IMR-90 (cell line): ENCODE measurements around the gene MICOS13. TPM values are rescaled to one million over a fixed set of nuclear protein-coding genes. Genes with fewer than 3 reads are reported as not detected.

Experiments
- ATAC-seq: fragments of 200-7000 bp; cut with Tn5 transposase; 2 replicates; pipeline ENCODE4 v1.9.1; 2020; ENCODE audit warnings: low read depth, mild to moderate bottlenecking, moderate library complexity
- BruUV-seq: library from RNA; stranded (reverse); fragments of 400-500 nt; replicated peaks from 2 replicates; lab custom pipeline; 2021; lab: Mats Ljungman, UMichigan
- CTCF ChIA-PET: fragments of 300-600 bp; formaldehyde crosslinking; extraction: SDS; loops from one replicate; lab custom pipeline; 2021; ENCODE audit warnings: antibody characterized with exemption; lab: Yijun Ruan, JAX
- POLR2A ChIA-PET: fragments of 300-600 bp; sonication (Branson Sonifier 250); formaldehyde crosslinking; loops from one replicate; lab custom pipeline; 2022; ENCODE audit warnings: antibody characterized with exemption; ENCODE audit not compliant: unreplicated experiment; lab: Charles Lee
- DNase-seq: peaks from one replicate; pipeline ENCODE4 v3.0.0; 2013
- H2AFZ ChIP-seq: replicated peaks from 2 replicates; pipeline ENCODE3; 2013; ENCODE audit warnings: low read length, mild to moderate bottlenecking; ENCODE audit not compliant: poor library complexity
- H2AK5ac ChIP-seq: 2 replicates; pipeline ENCODE4 v1.6.1; 2013; ENCODE audit warnings: low read depth, low read length, inconsistent platforms
- H2AK9ac ChIP-seq: replicated peaks from 2 replicates; pipeline ENCODE3; 2013; ENCODE audit warnings: mild to moderate bottlenecking, low read depth, low read length, moderate library complexity; ENCODE audit not compliant: poor library complexity
- H2BK120ac ChIP-seq: 2 replicates; pipeline ENCODE4 v1.6.1; 2013; ENCODE audit warnings: low read depth, low read length, inconsistent platforms
- H2BK15ac ChIP-seq: 3 replicates; pipeline ENCODE4 v1.6.1; 2013; ENCODE audit warnings: low read depth, low read length, inconsistent platforms
- H2BK20ac ChIP-seq: 2 replicates; pipeline ENCODE4 v1.6.1; 2013; ENCODE audit warnings: low read depth, mild to moderate bottlenecking, inconsistent platforms, low read length, moderate library complexity
- H2BK5ac ChIP-seq: 2 replicates; pipeline ENCODE4 v1.6.1; 2013; ENCODE audit warnings: mild to moderate bottlenecking, low read depth, low read length, inconsistent platforms; ENCODE audit not compliant: poor library complexity, severe bottlenecking
- H3K14ac ChIP-seq: replicated peaks from 2 replicates; pipeline ENCODE4 v1.6.1; 2013; ENCODE audit warnings: low read depth, low read length, inconsistent platforms
- H3K18ac ChIP-seq: 2 replicates; pipeline ENCODE4 v1.6.1; 2013; ENCODE audit warnings: low read depth, low read length, control low read depth
- H3K23ac ChIP-seq: 2 replicates; pipeline ENCODE4 v1.6.1; 2013; ENCODE audit warnings: low read depth, low read length, inconsistent platforms
- H3K27ac ChIP-seq: 2 replicates; pipeline ENCODE4 v1.5.1; 2013; ENCODE audit warnings: mild to moderate bottlenecking, control low read depth, low read length; ENCODE audit not compliant: insufficient read depth
- H3K27me3 ChIP-seq: 2 replicates; pipeline ENCODE4 v1.6.1; 2013; ENCODE audit warnings: low read length; ENCODE audit not compliant: control insufficient read depth, insufficient read depth
- H3K36me3 ChIP-seq: 2 replicates; pipeline ENCODE4 v1.6.1; 2013; ENCODE audit warnings: low read length, mixed read lengths; ENCODE audit not compliant: control insufficient read depth, insufficient read depth
- H3K4ac ChIP-seq: 2 replicates; pipeline ENCODE4 v1.6.1; 2013; ENCODE audit warnings: low read depth, low read length, inconsistent platforms
- H3K4me1 ChIP-seq: 2 replicates; pipeline ENCODE4 v1.6.1; 2013; ENCODE audit warnings: low read length, mixed read lengths; ENCODE audit not compliant: control insufficient read depth, insufficient read depth
- H3K4me2 ChIP-seq: 2 replicates; pipeline ENCODE4 v1.6.1; 2013; ENCODE audit warnings: low read depth, mild to moderate bottlenecking, control low read depth, low read length, moderate library complexity
- H3K4me3 ChIP-seq: 2 replicates; pipeline ENCODE4 v1.5.1; 2013; ENCODE audit warnings: low read depth, mild to moderate bottlenecking, control low read depth, low read length, moderate library complexity; ENCODE audit not compliant: insufficient read depth
- H3K56ac ChIP-seq: 2 replicates; pipeline ENCODE4 v1.6.1; 2013; ENCODE audit warnings: low read length, inconsistent platforms; ENCODE audit not compliant: insufficient read depth; ENCODE audit errors: extremely low read depth
- H3K79me1 ChIP-seq, 2 experiments: 2 replicates each; pipeline ENCODE4 v1.6.1; 2013; ENCODE audit warnings: low read length in 2 of 2, inconsistent platforms in 1 of 2, low read depth in 1 of 2
- H3K9ac ChIP-seq: 2 replicates; pipeline ENCODE4 v1.6.1; 2013; ENCODE audit warnings: low read depth, low read length, control low read depth
- H3K9me1 ChIP-seq: 2 replicates; pipeline ENCODE4 v1.6.1; 2013; ENCODE audit warnings: low read length, inconsistent platforms; ENCODE audit not compliant: insufficient read depth
- H3K9me3 ChIP-seq: 2 replicates; pipeline ENCODE4 v1.6.1; 2013; ENCODE audit warnings: low read length; ENCODE audit not compliant: control insufficient read depth, insufficient read depth
- H4K20me1 ChIP-seq: 2 replicates; pipeline ENCODE4 v1.6.1; 2013; ENCODE audit warnings: low read length, inconsistent platforms; ENCODE audit not compliant: insufficient read depth
- H4K5ac ChIP-seq: 2 replicates; pipeline ENCODE4 v1.6.1; 2013; ENCODE audit warnings: mild to moderate bottlenecking, low read depth, low read length, control low read depth
- H4K8ac ChIP-seq, 2 experiments: 2 replicates each; pipeline ENCODE4 v1.6.1; 2013; ENCODE audit warnings: low read depth in 2 of 2, low read length in 2 of 2, control low read depth in 1 of 2, inconsistent platforms in 1 of 2
- H4K91ac ChIP-seq: 2 replicates; pipeline ENCODE4 v1.6.1; 2013; ENCODE audit warnings: low read depth, low read length, inconsistent platforms; ENCODE audit not compliant: insufficient read depth
- BHLHE40 ChIP-seq: fragments of 150-350 bp; IDR thresholded peaks from 2 replicates; pipeline ENCODE4 v1.6.1; 2016; ENCODE audit warnings: mild to moderate bottlenecking, low read depth, low read length
- ELK1 ChIP-seq: fragments of 150-350 bp; IDR thresholded peaks from 2 replicates; pipeline ENCODE4 v1.6.1; 2016; ENCODE audit warnings: low read depth, mild to moderate bottlenecking, low read length, moderate library complexity, borderline replicate concordance
- FOS ChIP-seq: fragments of 150-350 bp; IDR thresholded peaks from 2 replicates; pipeline ENCODE4 v1.6.1; 2016; ENCODE audit warnings: low read depth, low read length
- NFE2L2 ChIP-seq: fragments of 150-350 bp; IDR thresholded peaks from 2 replicates; pipeline ENCODE4 v1.6.1; 2016; ENCODE audit warnings: low read depth, mild to moderate bottlenecking, low read length
- USF2 ChIP-seq: fragments of 150-350 bp; IDR thresholded peaks from 2 replicates; pipeline ENCODE4 v1.6.1; 2017; ENCODE audit warnings: mild to moderate bottlenecking, antibody characterized with exemption, low read length, low read depth
- WGBS, 2 experiments: methylation state at CpG; one replicate each; pipeline versions ENCODE4 v1.1.5 to v1.1.7; 2013; ENCODE audit warnings: missing lambda C conversion rate in 2 of 2; ENCODE audit not compliant: insufficient read length in 1 of 2; ENCODE audit errors: extremely low coverage in 2 of 2; 5-methylcytosine and 5-hydroxymethylcytosine counted together
- dilution Hi-C: fragments of 300-500 bp; cut with HindIII; formaldehyde crosslinking; loops from one replicate; pipeline ENCODE4 v1.14.3; 2018; ENCODE audit warnings: low sequenced_read_pairs; ENCODE audit not compliant: unreplicated experiment
- in situ Hi-C: fragments of 300-500 bp; cut with MboI; formaldehyde crosslinking; loops from 3 replicates; pipeline ENCODE4 v1.14.3; 2019; ENCODE audit warnings: low sequenced_read_pairs, inconsistent platforms, mixed read lengths
- intact Hi-C: fragments of 100-400 bp; cut with micrococcal nuclease; formaldehyde crosslinking; loops from 2 replicates; pipeline ENCODE4 v1.10.0; 2022
- polyA plus RNA-seq, 3 experiments: library from polyadenylated mRNA; depleted of rRNA; stranded (reverse); fragments of >200 nt; gene quantifications; 2 replicates each; pipeline ENCODE4 v1.2.3, GENCODE V29; 2012; ENCODE audit warnings: low replicate concordance in 1 of 3
- total RNA-seq: library from RNA; depleted of rRNA; stranded (reverse); fragments of >200 nt; gene quantifications from 2 replicates; pipeline ENCODE4 v1.2.3, GENCODE V29; 2012

The MICOS13 gene
- total and polyA plus RNA-seq, 2 of the 4 experiments (the other 2 are of a cell fraction): 14.5 to 48.9 TPM

- Histone ChIP-seq H3K14ac (no peak overlapping the region), H3K9me1 (0 out of 2 replicates have a peak, but pooled peaks cover 6% of the 10 kb centered on the region), H3K56ac (no peak overlapping the region), H3K9ac (no peak overlapping the region), H3K4me3 (no peak overlapping the region), H3K4ac (no peak overlapping the region), H2AK9ac (no peak overlapping the region), H3K27ac (no peak overlapping the region), H4K8ac (no peak overlapping the region), H3K4me1 (0 out of 2 replicates have a peak, but pooled peaks cover 2% of the 10 kb centered on the region), H3K23ac (no peak overlapping the region), H3K27me3 (no peaks in the 10 kb centered on the region), H3K36me3 (peaks cover 71% of the 10 kb centered on the region), H4K91ac (no peak overlapping the region), H2BK120ac (no peak overlapping the region), H2AK5ac (no peak overlapping the region), H4K5ac (no peak overlapping the region), H4K20me1 (peaks cover 29% of the 10 kb centered on the region), H2AFZ (no peak overlapping the region), H3K9me3 (no peaks in the 10 kb centered on the region), H2BK15ac (no peak overlapping the region), H3K18ac (no peak overlapping the region), H2BK5ac (no peak overlapping the region), H3K4me2 (no peak overlapping the region), H2BK20ac (no peak overlapping the region), H3K79me1 (peaks cover 6 to 43% of the 10 kb centered on the region in 2 experiments)
- BruUV-seq: no TSS peak
- ATAC-seq: no peak
- WGBS, 2 experiments: 95% methylated on average over 20 of the region's 35 CpGs; no CpG with 5 or more reads in 1 of the 2 experiments
- ChIA-PET CTCF (interaction anchor here (1.0 kb wide), 1 partner anchor 14 kb away, joined by 3 read pairs; the partner anchor contains the start of gene CATSPERD), POLR2A (no interaction called here)
- in situ Hi-C loops (no loop called here), dilution Hi-C loops (no loop called here), intact Hi-C loops (no loop called here)
- TF ChIP-seq NFE2L2 (no peak), ELK1 (no peak), USF2 (no peak), BHLHE40 (no peak), FOS (no peak)
- no peak for DNase-seq
Observed at GRCh38 chr19:5706876-5707573, 26.7 kb upstream of the MICOS13 start.
